Cardiac muscle cell (in vitro differentiated cells and primary cell): ENCODE data around the gene KRAS. TPM values are rescaled to one million over a fixed set of nuclear protein-coding genes. Genes with fewer than 3 reads are reported as not detected.

Source experiments
- DNase-seq, 2 donors: peaks; one replicate each; pipeline versions ENCODE4 v3.0.0 to v3.0.0-alpha.2; 2010 to 2017; ENCODE audit warnings: low read depth in 1 of 2, low spot score in 1 of 2
- H3K27ac ChIP-seq: fragments of 200-600 bp; sonication (generic); 2 replicates; pipeline ENCODE4 v1.5.1; 2016
- H3K27me3 ChIP-seq: fragments of 200-600 bp; sonication (generic); 2 replicates; pipeline ENCODE4 v1.6.0; 2016; ENCODE audit warnings: control low read depth
- H3K36me3 ChIP-seq: fragments of 200-600 bp; sonication (generic); 2 replicates; pipeline ENCODE4 v1.5.1; 2016; ENCODE audit warnings: control low read depth
- H3K4me1 ChIP-seq: fragments of 200-600 bp; sonication (generic); 2 replicates; pipeline ENCODE4 v1.8.1; 2017; ENCODE audit warnings: low read depth, mild to moderate bottlenecking, mixed run types
- H3K4me3 ChIP-seq: fragments of 200-600 bp; sonication (generic); 2 replicates; pipeline ENCODE4 v1.5.1; 2016; ENCODE audit warnings: mild to moderate bottlenecking
- H3K9me3 ChIP-seq: fragments of 200-600 bp; sonication (generic); 2 replicates; pipeline ENCODE4 v1.5.1; 2017; ENCODE audit warnings: low read depth, mild to moderate bottlenecking, control low read depth
- polyA plus RNA-seq: library from polyadenylated mRNA; unstranded; fragments of >200 nt; fragmentation: Nextera tagmentation; extraction: Ambion mirVana; gene quantifications from 2 replicates; pipeline ENCODE4 v1.2.1, GENCODE V29; 2016
- total RNA-seq: library from RNA; depleted of rRNA; stranded (reverse); fragments of >200 nt; gene quantifications from 2 replicates; pipeline ENCODE4 v1.2.3, GENCODE V29; 2016
- TF ChIP-seq, protein P1 (sequence below): IDR thresholded peaks from 2 replicates; pipeline ENCODE4 v1.5.1; 2012; ENCODE audit warnings: low read depth, mild to moderate bottlenecking, low read length

The KRAS gene
- total and polyA plus RNA-seq, 2 experiments from 2014 or later, result 13.9 to 30.4 TPM

DNA sequence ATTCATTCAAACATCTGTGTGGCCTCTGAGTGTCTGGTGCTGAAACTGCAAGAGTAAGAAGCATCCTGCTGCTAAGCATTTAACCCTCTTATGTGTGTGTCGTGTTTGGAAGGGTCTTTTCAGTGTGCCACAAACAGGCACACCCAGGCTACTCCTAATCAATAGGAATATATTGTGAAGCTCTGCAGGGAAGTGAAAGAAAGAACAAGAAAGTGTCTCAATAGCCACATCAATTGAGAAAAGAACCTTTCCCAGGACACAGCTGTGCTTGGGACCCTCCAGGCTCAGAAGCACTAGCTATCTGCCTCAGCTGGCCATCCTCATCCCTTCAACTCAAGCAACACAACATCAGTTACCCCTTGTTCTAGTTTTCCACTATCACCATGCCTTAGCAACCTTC is 13.4 kb upstream of the KRAS start:
- Histone ChIP-seq H3K36me3 (no peaks in the 10 kb centered on the region), H3K27ac (no peak overlapping the region), H3K9me3 (no peaks in the 10 kb centered on the region), H3K27me3 (no peaks in the 10 kb centered on the region), H3K4me3 (no peak overlapping the region), H3K4me1 (no peaks in the 10 kb centered on the region)
- TF ChIP-seq, protein P1, sequence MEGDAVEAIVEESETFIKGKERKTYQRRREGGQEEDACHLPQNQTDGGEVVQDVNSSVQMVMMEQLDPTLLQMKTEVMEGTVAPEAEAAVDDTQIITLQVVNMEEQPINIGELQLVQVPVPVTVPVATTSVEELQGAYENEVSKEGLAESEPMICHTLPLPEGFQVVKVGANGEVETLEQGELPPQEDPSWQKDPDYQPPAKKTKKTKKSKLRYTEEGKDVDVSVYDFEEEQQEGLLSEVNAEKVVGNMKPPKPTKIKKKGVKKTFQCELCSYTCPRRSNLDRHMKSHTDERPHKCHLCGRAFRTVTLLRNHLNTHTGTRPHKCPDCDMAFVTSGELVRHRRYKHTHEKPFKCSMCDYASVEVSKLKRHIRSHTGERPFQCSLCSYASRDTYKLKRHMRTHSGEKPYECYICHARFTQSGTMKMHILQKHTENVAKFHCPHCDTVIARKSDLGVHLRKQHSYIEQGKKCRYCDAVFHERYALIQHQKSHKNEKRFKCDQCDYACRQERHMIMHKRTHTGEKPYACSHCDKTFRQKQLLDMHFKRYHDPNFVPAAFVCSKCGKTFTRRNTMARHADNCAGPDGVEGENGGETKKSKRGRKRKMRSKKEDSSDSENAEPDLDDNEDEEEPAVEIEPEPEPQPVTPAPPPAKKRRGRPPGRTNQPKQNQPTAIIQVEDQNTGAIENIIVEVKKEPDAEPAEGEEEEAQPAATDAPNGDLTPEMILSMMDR, result no peak
- DNase-seq, result no peak

DNA sequence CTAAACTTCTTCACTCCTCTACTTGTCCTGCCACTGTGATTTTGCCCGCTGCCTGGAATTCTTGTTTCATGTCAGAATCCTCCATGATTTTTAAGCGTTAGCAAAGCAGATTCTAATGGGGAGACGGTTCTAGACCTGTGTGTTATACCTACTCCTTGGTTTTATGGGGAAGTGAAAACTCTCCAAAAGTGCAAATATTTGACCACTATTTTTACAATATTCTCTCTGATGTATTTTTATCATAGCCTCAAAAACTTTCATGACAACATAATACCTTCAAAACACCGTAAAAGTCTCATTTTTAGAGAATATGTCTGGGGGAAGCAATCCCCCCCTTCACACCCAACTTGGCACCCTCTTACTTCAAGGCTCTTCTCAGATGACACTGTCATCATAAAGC is 12.9 kb upstream of the KRAS start:
- H3K9me3 ChIP-seq, result no peaks in the 10 kb centered on the region
- H3K27ac ChIP-seq, result no peak overlapping the region
- DNase-seq, result no peak
- no peaks in the 10 kb centered on the region for H3K36me3 ChIP-seq
- H3K4me1 ChIP-seq, result no peaks in the 10 kb centered on the region
- H3K4me3 ChIP-seq, result no peak overlapping the region
- H3K27me3 ChIP-seq, result no peaks in the 10 kb centered on the region
- TF ChIP-seq, protein P1, result no peak

DNA sequence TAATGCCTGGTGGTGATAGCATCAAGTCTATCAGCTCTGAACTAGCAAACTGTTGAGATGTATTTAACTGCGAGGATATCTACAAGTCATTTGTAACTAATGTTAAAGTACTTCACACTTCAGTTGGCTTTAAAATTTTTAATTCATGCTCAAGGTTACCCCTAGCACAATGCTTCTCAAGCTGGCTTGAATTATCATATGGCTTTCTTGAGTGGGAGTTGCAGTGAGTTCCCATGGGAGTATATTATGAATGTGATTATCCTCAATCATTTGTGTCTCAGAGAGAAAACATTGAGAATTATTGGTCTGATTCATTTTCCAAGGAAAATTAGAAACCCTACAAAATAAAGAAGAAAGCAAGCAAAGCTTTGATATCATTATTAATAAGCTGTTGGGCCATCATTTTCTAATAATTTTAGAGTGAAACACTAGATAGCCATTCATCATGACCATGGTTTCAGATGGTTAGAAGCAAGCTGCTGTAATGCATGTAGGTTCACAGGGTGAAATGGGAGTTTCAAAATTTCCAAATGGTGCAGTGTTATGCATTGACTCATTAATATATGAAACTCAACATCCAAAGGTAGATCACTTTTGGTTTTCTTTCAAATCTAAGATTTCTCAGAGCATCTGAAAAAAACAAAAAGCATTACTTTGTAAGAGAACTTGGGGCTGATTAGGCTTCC is 11.8 kb upstream of the KRAS start:
- no peaks in the 10 kb centered on the region for H3K4me1 ChIP-seq
- no peak overlapping the region for H3K4me3 ChIP-seq
- no peaks in the 10 kb centered on the region for H3K27me3 ChIP-seq
- H3K27ac ChIP-seq, result no peak overlapping the region
- H3K36me3 ChIP-seq, result no peaks in the 10 kb centered on the region
- H3K9me3 ChIP-seq, result no peaks in the 10 kb centered on the region
- TF ChIP-seq, protein P1, result no peak
- no peak for DNase-seq

DNA sequence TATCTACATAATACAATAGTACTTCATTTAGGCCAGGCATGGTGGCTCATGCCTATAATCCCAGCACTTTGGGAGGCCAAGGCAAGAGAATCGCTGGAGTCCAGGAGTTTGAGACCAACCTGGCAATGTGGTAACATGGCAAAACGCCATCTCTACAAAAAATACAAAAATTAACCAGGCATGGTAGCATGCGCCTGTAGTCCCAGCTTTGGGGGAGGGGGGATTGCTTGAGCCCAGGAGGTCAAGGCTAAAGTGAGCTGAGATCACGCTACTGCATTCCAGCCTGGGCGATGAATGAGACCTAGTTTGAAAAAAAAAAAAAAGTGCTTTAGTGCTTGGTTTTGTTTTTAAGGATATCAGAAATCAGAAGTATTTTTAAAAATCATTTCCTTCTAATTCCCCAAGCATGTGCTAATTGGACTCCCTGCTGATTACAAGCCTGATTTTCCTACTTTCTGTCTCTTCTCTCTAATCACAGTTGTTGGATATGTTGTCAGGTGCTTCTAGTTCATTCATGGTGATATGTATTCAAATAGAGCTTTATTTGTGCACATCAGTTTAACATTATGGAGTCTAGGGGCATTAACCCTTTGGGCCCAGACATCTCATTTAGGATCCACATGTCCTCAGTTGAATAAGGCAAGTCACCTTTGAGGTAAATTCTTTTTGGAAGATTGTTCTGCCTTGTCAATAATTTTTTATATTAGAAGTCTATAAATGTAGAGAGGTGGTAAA is 7.0 kb upstream of the KRAS start:
- H3K9me3 ChIP-seq, result no peaks in the 10 kb centered on the region
- no peak overlapping the region for H3K4me3 ChIP-seq
- H3K27me3 ChIP-seq, result no peaks in the 10 kb centered on the region
- H3K36me3 ChIP-seq, result no peaks in the 10 kb centered on the region
- H3K4me1 ChIP-seq, result peaks cover 4% of the 10 kb centered on the region
- DNase-seq, result no peak
- no peak overlapping the region for H3K27ac ChIP-seq
- TF ChIP-seq, protein P1, result no peak

DNA sequence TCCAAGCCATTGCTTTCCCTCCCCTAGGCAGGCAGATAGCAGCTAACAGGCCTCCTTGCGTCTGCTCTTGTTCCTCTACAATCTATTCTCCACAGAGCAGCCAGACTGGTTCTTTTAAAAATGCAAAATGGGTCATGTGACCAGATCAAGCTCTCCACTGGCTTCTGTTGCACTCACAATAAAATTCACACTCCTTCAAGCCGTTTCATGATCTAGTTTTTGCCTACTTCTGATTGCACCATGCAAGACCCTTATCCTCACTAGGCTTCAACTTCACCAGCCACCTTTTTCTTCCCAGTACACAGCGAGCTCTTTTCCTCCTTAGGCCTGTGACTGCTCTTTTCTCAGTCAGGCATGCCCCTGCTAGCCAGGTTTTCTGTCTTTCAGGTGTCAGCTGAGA is 6.1 kb upstream of the KRAS start:
- Histone ChIP-seq H3K4me1 (peaks cover 4% of the 10 kb centered on the region), H3K36me3 (no peaks in the 10 kb centered on the region), H3K9me3 (no peaks in the 10 kb centered on the region), H3K4me3 (no peak overlapping the region), H3K27me3 (no peaks in the 10 kb centered on the region), H3K27ac (peak overlapping the region; percentile 25)
- DNase-seq, result no peak
- TF ChIP-seq, protein P1, result no peak
